Occipital lobe (tissue), 2 donors: Measurements from ENCODE around the gene GRPEL2. TPM values are rescaled to one million over a fixed set of nuclear protein-coding genes. Genes with fewer than 3 reads are reported as not detected.
"Not testable (repeated sequence)": the region's sequence is repeated elsewhere in the genome, so short reads cannot be mapped to it uniquely, and the experiment has no call there.

Source experiments
- DNase-seq: peaks from one replicate; lab custom pipeline; 2025; lab: John Stamatoyannopoulos, UW
- total RNA-seq: library from RNA; depleted of rRNA; stranded (reverse); fragments of >200 nt; gene quantifications from one replicate; pipeline ENCODE4 v1.2.3, GENCODE V29; 2014

GRPEL2 gene
- total RNA-seq, 1 donor from 2014 or later = 59.9 TPM

GRCh38 chr5:149376104-149376503 is 30.8 kb downstream of the GRPEL2 start:
- DNase-seq = no peak

- DNase-seq = no peak
Measured at GRCh38 chr5:149376711-149377447, 31.6 kb downstream of the GRPEL2 start.

GRCh38 chr5:149378241-149378820 is 33.0 kb downstream of the GRPEL2 start:
- no peak for DNase-seq

- DNase-seq = no peak
Measured at GRCh38 chr5:149379177-149379761, 34.0 kb downstream of the GRPEL2 start, which contains the start of gene IL17B. Gene IL17B, minus strand, starts transcription at chr5:149379292. Its CDS starts 67 bp downstream, at chr5:149379225.

- no peak for DNase-seq
Measured at GRCh38 chr5:149379818-149380374, 34.6 kb downstream of the GRPEL2 start.

- DNase-seq = no peak
Measured at GRCh38 chr5:149380466-149381121, 35.3 kb downstream of the GRPEL2 start.

- DNase-seq = no peak
Measured at GRCh38 chr5:149381261-149381985, 36.1 kb downstream of the GRPEL2 start.

GRCh38 chr5:149381986-149382338 is 36.7 kb downstream of the GRPEL2 start:
- DNase-seq = peak; percentile 4

GRCh38 chr5:149382517-149383220 is 37.4 kb downstream of the GRPEL2 start:
- no peak for DNase-seq

- DNase-seq = no peak
Measured at GRCh38 chr5:149383399-149383798, 38.1 kb downstream of the GRPEL2 start.

GRCh38 chr5:149386166-149386565 is 40.9 kb downstream of the GRPEL2 start:
- DNase-seq = no peak

- DNase-seq = no peak
Measured at GRCh38 chr5:149387081-149387631, 41.9 kb downstream of the GRPEL2 start.

GRCh38 chr5:149387982-149388381 is 42.7 kb downstream of the GRPEL2 start:
- no peak for DNase-seq

- DNase-seq = no peak
Measured at GRCh38 chr5:149388498-149389190, 43.3 kb downstream of the GRPEL2 start.

GRCh38 chr5:149389552-149390495 is 44.5 kb downstream of the GRPEL2 start:
- no peak for DNase-seq

- DNase-seq = not testable (repeated sequence)
Measured at GRCh38 chr5:149391076-149391475, 45.8 kb downstream of the GRPEL2 start.

- DNase-seq = no peak
Measured at GRCh38 chr5:149391524-149391923, 46.2 kb downstream of the GRPEL2 start.

GRCh38 chr5:149392718-149393117 is 47.4 kb downstream of the GRPEL2 start:
- DNase-seq = no peak

- DNase-seq = not testable (repeated sequence)
Measured at GRCh38 chr5:149394996-149395395, 49.7 kb downstream of the GRPEL2 start.
